CMK (cell line): ENCODE measurements around the gene JHY.

Experiments used
- DNase-seq: peaks from one replicate; pipeline ENCODE4 v3.0.0-alpha.2; 2010; ENCODE audit warnings: low read depth

The JHY gene

DNA sequence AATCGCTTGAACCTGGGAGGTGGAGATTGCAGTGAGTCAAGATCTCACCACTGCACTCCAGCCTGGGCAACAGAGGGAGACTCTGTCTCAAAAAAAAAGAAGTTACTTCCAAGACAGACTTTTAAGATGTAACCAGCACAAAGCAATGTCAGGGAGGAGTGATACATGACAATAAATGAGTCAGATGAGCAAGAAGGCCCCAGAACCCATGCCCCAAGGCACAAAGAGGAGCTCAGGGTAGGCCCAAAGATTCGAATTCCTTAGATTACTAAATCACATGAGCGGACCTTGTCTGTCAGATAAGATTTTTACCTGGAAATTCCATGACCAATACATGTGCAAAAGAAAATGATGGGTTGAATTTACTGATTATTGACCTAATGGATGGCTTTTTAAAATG is 10.5 kb upstream of the JHY start:
- DNase-seq, result no peak

DNA sequence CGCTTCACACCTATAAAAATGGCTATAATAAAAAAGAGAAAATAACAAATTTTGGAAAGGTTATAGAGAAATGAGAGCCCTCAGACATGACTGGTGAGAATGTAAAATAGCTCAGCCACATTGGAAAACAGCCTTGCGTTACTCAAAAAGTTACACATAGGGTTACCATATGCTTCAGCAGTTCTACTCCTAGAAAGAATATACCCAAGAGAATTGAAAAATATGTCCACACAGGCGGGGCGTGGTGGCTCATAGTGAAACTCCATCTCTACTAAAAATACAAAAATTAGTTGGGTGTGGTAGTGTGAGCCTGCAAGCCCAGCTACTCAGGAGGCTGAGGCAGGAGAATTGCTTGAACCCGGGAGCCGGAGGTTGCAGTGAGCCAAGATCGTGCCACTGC is 7.6 kb upstream of the JHY start:
- DNase-seq, result no peak

DNA sequence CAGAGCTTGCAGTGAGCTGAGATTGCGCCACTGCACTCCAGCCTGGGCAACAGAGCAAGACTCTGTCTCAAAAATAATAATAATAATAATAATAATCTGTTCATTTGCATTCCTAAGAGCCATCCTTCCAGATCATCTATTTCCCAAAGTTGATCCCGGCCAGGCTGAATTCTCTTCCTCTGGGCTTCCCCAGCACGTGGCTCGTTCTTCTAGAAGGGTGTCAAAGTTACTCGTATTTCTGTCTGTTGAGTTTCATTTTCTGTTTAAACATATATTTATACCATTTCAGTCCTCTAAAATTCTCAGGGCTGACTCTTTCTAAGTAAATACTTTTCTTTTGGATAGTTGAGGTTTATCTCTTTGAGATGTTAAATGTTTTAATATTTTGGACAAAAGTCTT is 4.8 kb upstream of the JHY start:
- no peak for DNase-seq

DNA sequence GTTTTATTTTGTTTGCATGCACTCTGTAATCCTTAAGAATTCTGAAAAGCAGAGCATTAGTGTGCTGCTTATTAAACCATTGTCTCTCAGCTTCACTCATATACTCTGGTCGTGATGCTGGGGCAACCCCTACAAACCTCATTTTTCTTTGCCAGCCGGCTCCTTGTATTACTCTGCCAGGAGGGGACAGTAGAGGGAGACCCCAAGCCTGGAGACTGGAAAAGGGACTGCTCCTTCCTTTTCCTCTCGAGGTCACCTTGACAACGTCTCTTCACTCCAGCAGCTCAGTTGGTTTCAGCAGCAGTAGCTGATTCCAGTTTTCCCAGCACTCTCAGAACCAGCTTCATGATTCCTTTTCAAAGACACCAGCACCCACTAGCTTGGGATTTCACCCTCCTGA is 2.8 kb upstream of the JHY start:
- DNase-seq, result no peak

DNA sequence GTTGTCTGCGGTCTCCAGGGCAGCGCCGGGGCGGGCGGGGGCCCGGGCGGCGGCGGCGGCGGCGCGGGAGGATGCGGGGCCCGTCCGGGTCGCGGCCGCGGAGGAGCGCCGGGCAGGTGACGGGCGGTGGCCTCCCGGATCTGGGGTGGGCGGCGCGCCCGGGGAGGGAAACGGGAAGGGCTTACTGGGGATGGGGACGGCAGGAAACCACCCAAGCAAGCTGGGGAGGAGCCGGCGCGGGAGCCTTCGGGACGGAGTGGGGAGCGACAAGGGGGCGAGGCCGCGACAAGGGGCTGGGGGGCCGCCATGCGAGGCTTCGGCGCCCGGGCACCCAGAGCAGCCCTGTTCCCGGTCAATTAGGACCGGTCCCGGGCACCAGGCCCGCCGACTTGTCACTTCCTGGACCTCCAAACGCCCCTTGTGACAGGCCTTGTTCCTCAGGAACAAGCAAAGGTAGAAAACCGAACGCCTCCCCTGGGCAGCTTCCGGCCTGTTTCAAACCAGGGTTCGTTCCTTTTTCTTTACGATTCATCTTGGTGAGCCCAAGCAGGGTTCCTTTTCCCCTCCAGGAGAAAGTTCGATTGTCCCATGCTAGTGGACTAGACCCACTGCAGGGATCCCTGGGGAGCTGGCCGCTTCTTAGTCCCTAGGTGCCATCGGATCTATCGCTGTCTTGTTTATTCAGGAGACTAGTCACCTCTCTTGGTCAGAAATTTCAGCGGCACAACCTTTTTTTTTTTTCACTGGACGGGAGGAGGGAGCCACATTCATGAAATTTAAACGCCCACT is 492 bp downstream of the JHY start:
- DNase-seq, result no peak

DNA sequence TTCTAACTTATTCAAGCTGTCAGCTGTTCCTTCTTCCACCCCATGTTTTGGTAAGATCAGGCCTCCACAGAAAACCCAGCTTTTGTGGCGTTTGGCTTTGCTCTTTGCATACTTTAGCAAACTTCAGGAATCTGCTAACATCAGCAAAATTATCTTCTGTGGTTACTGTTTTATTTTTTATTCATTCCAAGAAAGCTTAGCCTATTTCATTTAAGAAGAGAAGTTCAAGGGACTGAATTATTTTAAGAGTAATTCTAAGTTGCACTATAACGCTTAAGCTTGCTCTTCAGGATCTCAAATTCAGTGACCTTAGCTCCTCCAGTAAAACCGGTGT is 1.1 kb downstream of the JHY start:
- DNase-seq, result no peak

DNA sequence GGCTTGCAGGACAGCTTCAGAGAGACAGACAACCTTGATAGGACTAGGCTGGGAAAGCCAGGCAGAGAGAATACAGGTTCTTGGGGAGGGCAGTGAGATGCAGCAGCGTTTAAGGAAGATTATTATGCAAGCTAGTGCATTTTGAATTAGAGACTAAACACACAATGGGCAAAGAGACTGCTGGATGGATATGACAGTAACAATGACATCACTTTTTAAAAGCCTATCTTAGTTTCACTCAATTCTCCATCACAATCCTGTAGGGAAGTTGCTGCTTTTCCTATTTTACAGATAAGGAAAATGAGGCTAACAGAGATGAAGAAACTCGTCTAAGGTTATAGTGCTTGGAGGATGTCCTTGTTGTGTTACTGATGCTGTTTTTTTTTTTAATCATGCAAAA is 5.6 kb downstream of the JHY start:
- DNase-seq, result no peak

DNA sequence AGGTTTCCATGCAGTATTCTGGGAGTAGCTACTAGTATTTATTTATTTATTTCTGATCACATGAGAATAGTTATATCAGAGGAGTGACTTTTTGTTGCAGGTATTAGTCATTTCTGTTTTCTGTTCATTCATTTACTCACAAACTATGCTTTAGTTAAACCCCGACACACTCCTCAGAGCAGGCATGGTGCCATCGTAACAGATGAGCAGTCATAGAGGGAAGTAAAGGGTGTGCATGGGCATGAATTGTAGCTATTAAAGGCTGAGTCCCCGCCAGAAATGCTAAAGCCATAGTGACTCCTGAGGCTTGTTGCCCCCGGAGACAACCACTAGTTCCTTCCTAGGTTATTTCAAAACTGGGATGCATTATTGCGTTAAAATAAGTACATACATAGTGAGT is 10.6 kb downstream of the JHY start:
- DNase-seq, result no peak

DNA sequence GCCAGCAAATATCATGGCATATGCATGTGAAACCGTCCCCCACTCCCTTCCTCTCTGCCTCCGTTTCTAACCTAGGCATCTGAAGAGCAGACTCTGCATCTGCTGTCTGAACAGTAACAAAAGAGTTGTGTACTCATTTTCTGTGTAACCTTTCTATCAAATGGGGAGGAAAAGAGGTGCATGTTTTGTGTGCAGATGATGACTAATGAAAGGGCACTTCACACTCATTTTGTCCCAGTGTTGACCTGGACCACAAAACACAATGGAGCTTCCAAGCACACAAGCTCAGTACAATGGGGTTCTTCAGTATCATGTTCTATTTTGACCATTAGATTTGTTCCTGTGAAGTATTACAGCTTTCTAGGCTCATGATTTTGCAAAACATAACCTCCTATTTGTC is 13.0 kb downstream of the JHY start:
- no peak for DNase-seq

DNA sequence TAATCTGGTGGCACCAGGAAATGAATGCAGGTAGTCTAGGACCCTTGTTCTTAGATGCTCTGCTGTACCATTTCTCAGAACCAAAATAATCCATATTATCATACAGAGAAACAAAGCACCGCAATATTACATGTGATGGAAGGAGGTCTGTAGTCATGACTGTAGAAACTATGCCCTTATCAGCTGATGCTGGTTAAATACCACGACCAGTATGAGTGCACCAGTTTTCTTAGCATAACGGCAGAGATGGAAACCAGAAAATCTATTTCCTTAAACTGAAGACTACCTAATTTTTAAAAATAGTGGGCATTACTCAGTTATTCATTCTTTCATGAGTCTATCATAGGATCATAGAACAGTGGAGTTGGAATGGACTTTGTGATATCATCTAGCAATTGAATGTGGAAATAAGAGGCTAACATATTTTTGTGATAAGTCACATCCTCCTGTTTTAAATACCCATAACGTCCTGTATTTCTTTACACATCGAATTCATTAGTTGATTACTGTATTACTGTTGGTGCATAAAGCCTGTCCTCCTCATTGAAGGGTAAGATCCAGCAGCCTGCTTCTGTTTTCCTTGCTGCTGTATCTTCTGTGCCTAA is 15.1 kb downstream of the JHY start:
- DNase-seq, result no peak

DNA sequence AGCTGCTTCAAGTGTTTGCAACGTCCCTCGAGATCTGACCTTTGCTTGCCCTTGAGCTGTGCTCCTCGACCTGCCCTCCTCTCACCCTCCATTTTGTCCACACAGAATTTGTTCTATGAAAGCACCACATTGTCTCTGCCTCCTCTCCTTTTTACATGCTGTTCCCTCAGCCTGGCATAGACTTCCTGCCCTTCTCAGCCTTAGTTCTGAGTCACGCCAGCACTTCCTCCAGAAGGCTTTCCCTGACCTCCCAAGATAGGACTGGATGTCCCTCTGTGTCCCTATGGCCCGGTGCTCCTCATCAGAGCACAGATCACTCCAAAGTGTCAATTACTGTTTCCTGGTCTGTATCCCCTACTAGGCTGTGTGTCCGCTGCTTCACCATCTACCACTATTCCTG is 16.2 kb downstream of the JHY start:
- DNase-seq, result no peak

DNA sequence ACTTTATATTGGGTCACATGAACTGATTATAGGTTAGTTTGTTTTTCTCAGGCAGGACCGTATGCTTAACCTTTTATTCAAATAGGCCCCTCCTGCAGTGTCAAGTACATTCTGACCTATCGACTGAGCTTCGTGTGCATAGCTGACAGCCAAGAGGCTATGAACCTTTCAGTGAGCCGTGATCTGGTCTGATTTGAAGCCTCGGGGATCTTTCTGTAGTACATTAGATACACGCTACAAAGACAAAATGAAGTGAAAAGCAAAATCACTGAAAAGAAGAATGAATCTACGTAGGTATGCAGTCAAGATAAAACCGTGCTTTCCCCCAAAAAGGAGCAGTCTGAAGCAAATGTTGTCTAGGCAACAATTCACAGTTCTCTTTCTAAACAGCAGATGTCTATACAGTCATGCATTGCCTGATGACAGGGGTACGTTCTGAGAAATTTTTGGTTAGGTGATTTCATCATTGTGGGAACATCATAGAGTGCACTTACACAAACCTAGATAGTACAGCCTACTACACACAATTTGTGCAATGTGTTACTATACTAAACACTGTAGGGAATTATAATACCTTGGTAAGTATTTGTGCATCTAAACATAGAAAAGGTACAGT is 18.1 kb downstream of the JHY start:
- no peak for DNase-seq

DNA sequence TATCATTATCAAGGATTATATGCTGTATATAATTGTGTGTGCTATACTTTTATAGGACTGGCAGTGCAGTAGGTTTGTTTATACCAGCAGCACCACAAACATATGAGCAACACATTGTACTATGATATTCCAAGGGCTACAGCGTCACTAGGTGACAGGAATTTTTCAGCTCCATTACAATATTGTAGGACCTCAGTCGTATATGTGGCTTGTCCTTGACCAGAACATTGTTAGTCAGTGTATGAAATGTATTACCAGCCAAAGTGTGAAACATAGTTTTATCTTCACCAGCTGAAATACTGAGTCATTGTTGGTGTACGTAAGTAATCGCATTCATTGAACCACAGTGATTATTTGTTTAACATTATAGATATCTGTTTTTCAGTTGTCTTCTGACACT is 20.4 kb downstream of the JHY start:
- no peak for DNase-seq

DNA sequence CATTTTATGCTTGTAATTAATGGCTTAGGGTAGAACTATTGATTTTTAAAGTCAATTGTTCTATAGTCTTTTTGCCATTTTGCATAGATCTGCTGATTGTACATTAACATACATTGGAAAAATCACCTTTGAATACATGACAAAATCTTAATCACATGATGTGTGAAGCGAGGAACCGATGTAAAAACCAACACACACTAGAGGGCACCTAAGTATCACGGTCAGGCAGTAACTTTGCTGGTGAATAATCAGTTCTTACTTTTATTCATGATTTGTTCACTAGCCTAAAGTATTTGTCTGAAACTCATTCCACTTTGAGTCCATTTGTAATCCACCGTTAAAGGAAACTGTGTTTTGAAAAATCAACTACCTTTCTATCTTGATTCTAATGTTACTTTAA is 28.2 kb downstream of the JHY start:
- DNase-seq, result no peak

DNA sequence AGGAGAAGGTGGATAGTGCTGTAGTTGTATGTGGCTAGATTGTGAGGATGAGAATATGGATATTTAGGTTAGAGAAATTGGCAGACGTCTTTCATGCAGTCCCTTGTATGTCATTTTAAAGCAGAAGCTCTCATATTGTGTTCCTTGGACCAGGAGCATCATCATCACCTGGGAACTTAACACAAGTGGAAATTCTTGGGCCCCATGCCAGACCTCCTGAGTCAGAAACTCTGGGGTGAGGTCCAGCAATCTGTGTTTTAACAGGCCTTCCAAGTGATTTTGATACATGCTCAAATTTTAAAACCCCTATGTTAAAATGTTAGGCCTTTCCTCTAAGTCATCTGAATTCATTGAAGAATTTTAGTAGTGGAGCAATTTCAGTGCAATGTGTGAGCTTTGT is 34.8 kb downstream of the JHY start:
- no peak for DNase-seq

DNA sequence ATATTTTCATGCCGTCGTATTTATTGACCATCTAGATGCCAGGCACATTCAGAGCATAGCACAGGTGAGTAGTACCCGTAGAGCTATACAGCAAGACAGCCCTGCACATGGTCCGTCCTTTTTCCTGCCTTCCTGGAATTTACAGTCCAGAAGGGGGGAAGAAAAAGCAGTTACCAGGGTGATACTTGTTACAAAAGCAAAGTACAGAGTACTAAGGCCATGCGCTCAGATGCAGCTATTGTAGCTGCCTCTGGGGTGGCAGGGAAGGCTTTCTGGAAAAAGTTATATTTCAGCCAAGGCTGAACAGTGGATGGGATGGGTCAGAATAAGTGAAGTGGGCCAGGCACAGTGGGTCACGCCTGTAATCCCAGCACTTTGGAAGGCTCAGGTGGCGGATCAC is 36.2 kb downstream of the JHY start:
- no peak for DNase-seq

DNA sequence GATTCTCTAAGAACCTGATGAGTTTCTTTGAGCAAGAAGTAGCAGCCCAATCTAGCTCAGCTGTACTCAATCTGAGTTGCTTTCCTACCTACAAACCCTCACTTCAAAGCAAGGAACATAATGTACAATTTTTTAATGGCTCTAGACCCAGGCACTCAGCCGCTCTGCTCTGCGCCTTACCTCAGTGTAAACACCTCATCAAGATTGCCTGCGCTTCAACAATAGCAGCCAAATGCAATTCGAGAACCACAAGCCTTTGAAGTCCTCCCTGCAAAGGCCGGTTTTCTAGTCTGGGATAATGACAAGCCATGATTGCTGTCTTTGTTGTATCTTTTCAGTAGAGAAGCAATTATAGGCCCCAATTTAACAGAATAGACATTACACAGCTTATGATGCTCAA is 38.0 kb downstream of the JHY start:
- no peak for DNase-seq

DNA sequence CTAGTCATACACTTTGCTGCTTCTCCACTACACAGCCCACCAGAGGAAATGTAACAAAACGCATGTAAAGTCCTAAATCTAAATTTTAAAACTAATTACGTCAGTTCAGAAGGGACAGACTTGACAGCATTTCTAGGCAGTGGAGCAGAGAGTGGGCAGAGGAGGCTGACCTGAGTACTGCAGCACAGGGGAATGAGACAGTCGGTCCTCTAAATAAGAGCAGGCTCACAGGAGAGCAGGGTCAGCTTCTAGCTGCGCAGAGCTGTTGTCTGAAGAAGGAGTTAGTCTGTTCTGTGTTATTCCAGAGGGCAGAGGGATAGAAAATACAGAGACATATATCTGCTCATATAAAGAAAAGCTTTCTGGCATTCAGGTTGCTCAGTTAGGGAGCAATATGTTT is 40.3 kb downstream of the JHY start:
- DNase-seq, result no peak

DNA sequence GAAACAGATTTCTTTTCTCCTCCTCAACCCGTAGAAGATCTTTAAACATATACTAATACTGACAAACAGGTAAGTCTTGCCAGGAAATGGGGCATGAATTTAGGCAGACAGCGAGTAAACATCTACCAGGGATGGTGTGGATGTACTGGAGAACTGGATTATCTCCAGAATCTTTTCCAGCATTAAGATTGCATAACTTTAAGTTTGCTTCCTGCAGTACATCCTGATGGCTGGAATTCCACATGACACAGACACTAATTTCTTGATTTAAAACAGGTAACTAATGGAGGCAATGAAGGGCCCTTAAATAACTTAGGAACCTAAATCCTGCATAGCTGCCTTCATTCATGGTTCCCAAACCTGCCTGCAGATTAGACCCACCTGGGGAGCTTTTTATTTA is 40.7 kb downstream of the JHY start:
- no peak for DNase-seq

DNA sequence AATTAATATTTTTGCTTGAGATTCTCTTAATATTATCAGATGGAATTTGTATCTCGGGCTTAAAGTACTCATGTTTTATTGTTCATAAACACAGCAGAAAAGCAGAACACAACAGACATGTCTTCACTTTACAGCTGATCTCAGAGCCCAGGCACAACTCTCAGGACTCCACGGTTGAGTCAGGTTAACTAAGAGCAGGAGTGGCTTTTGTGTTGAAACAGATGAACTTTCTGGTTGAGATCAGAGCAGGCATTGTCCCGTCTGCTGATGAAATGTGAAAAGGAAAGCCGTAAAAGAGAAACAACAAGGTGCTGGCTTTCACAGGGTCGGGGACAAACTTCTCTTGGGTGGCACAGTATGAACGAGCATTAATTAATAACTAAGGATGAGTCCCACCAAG is 49.0 kb downstream of the JHY start:
- DNase-seq, result no peak

DNA sequence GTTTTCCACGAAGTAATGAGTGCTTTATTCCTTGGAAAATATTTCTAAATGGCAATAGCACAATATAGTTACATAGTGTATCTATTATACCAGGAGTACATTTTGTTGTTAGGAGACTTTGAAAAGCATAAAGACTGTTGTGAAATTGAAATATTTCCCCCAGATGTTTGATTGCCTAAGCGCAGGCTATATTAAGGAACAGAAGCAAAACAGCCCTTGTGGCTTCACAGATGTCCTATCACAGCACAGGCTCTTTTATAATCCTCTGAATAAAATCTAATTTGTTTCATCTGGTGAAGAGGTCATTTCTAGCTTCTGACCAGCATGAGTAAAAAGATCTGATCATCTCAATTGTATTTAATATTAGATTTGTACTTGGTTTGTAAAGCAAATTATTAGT is 50.9 kb downstream of the JHY start:
- DNase-seq, result no peak

DNA sequence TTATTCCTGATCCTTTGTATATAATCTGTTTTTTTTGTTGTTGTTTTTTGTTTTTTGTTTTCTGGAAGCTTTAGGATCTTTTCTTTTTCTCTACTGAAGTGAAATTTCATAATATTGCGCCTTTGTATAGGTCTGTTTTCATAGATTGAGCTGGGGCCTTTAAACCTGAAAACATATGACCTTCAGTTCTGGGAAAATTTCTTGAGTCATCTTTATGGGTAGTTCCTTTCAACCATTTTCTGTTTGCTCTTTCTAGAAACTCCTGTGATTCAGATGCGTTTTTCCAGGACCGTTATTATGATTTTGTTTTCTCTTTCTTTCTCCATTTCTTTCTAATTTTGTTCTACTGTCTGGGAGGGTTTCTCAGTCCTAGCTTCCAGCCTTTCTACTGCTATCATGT is 55.4 kb downstream of the JHY start:
- DNase-seq, result no peak

DNA sequence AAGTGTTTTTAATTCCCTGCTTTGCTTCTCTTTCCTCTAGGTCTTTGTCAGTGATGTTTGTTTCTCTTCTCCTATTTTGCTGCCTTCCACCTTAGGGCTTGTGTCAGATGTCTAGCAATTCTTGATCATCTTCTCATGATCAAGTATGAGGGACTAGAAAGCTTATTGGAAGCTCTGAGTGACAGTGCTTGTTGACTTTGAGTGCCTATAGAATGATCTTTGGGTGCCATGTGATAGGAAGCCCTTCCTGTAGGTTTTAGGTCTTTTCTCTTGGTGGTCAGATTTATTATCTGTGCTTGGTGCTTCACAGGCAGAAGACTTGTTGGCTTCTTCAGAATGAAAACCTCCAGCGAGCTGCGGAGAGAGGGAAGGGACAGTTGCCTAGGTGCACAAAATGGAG is 56.0 kb downstream of the JHY start:
- DNase-seq, result no peak

DNA sequence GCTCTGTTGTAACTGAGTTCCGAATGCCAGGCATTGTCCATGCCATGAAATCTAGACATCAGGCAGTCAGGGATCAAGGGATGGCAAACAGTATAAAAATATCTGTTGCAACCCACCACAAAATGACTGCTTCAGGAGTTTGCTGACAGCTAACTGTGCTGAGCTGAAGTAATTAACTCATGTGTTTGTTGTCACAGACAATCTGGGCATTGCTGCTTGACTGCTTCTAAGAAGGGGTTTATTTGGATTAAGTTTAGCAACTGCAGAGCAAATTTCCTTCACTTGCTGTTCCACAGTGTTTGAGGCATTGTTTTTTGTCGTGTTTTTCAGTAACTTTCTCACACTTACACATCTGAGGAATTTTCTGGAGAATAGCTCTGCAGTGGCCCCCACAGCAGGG is 68.7 kb downstream of the JHY start:
- DNase-seq, result no peak
